GM19467 (cell line): ENCODE results near the gene DNTT.

ENCODE experiments used
- ATAC-seq: cut with Tn5 transposase; IDR thresholded peaks from one replicate; pipeline ENCODE4 v1.9.1; 2021; ENCODE audit warnings: mild to moderate bottlenecking, moderate library complexity; ENCODE audit not compliant: unreplicated experiment

The DNTT gene

GRCh38 chr10:96341219-96342182, 37.3 kb downstream of the DNTT start:
- no peak for ATAC-seq

DNA sequence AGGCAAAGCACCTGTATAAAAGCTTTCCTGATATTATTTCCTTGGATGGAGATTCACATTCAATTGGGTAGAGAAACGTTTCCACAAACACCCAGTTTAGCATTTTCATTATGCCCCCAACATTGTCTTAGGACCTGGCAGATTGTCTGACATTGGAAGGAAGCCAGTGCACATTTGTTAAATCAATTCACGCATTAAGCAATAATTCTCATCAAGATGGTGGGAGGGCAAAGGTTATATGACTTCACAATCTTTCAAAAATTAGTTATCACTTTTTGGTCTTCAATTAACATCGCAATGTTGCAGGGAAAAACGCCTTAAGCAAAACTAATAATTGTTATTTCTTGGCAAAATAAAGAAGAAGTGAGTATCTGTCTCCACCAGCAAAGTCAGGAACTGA, 38.2 kb downstream of the DNTT start:
- ATAC-seq: no peak

DNA sequence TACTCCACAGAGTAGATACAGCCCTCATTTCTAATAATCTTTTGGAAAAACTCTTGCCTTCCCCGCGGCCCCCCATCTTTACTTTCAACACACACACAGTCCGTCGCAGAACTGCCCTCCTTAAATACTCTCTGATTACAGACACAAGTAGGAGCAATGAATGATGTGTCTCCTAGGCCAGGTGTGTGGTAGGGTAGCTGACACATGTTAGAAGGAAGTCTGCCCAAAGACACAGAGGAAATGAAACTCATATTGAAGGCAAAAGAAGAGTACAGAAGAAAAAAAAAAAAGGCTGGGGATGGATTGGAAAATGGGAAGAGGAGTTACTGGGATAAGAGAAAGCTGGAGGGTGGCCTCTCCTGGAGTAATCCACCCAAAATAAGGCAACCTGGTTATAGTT, 39.9 kb downstream of the DNTT start:
- ATAC-seq: no peak

DNA sequence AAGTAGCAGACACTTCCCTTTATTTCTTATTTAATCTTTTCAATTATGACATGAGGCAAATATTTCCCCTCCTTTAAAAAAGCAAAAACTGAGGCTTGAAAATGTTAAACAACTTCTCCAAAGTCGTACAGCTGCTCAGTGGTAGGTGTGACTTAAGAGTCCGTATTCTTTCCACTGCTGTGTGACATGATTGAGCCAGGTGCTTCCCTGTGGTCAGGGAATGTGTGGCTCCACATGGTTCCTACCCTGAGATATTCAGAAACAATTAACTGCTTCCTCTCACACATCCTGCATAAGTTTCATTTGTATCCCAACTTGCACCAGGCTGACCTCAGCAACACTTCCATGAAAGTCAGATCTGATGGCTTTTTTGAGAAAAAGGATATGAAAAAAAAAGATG, 41.0 kb downstream of the DNTT start:
- no peak for ATAC-seq

- no peak for ATAC-seq
These were observed 42.1 kb downstream of the DNTT start for GRCh38 chr10:96346295-96346694.

GRCh38 chr10:96352027-96352426, 47.8 kb downstream of the DNTT start:
- no peak for ATAC-seq

- ATAC-seq: no peak
These were observed 48.3 kb downstream of the DNTT start for GRCh38 chr10:96352582-96352981.

DNA sequence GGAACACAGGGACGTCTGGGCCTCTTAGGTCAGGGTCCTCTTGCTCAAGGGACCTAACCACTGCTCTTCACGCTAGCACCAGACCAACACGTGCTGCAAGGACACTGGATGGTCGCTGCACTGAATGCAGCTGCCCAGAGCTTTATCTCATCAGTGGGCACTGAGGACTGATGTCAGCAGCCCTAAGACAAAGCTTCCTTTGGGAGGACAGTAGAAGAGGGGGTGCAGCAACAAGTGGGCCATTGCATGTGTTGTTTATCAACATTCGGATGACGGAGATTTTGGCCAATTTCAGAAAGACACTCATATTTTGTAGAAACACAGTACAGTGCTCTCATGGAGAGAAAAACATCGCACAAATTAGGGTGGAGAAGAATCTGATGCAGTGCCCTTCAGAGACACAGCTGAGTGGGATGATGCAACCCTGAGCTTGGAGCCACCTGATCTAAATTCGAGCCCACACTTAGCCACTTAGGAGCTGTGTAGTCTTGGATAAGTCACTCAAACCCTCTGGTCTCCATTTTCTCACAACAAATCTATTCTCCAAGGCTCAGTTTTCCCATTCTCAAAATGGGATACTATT, 52.9 kb downstream of the DNTT start:
- no peak for ATAC-seq

DNA sequence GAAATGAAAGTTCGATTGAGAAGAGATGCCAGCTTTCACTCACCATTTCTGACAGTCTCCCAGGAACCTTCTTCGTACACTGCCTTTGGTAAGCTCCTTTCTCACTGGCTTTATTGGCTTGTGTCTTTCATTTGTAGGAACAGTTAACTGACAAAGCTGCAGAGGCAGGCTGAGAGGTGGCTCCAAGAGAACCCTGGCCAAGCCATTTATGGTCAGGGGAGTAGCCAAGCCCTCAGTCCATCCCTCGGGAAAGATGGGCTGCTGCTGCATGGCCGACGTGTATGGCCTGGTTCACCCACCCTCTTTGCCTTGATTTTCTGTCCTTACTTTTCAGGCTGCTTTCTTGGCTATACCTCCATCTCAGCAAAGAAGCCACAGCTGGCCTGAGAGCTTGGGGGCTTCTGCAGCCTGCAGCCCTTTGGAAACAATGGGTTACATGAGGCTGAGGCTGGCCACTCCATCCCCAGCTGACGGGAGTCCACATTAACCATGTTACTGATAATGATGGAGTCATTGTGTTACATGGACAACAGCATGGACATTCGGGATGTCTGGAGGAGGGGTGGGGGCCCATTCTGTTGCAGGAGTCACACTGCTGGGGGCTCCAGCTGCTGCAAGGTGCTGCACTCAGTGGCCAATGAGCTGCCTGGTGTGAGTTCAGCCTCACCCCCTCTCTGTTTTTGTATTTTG, 54.8 kb downstream of the DNTT start, which contains the start of gene OPALIN:
TSS of gene OPALIN (minus strand) at position 152 of the 690 bp plus-strand sequence. CDS start at position 46, 106 bp downstream.
- no peak for ATAC-seq

DNA sequence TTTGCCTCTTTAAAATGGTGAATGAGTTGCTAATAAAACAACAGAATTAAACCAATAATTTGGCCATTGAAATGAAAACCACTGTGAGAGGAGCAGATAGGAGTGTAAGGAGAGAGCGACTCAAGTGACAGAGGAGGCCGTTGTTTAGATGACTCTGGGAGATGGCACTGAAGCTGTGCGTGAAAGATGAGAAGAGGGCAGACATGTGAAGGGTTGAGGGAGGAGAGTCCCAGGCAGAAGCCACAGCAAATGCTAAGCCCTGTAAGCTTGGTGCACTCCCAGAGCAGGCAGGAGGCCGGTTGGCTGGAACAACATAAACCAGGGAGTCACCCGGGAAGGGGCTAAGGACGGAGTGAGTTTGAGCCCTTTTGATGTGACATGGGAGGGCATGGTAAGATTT, 55.4 kb downstream of the DNTT start:
- no peak for ATAC-seq

DNA sequence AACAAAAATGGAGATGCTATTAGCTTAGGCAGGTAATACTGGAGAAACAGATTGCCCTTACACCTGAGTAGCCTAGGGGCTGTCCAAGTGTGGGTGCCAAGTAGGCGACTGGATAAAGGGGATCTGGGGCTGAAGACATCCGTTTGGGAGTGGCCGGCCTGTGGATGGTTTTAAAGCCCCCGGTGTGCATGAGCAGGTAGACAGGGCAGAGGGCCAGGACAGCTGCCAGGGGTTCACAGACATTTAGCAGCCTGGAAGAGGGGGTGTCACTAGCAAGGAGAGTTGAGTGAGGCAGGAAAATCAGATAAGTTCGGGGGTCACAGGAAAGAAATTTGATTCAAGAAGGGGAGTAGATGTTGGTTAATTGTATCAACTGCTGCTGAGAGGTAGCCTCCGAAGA, 56.1 kb downstream of the DNTT start:
- no peak for ATAC-seq

- ATAC-seq: no peak
These were observed 56.5 kb downstream of the DNTT start for GRCh38 chr10:96360766-96361165.

- ATAC-seq: no peak
These were observed 61.3 kb downstream of the DNTT start for GRCh38 chr10:96365571-96365970.

- no peak for ATAC-seq
These were observed 62.3 kb downstream of the DNTT start for GRCh38 chr10:96366508-96366907.

GRCh38 chr10:96367470-96367869, 63.2 kb downstream of the DNTT start:
- no peak for ATAC-seq

DNA sequence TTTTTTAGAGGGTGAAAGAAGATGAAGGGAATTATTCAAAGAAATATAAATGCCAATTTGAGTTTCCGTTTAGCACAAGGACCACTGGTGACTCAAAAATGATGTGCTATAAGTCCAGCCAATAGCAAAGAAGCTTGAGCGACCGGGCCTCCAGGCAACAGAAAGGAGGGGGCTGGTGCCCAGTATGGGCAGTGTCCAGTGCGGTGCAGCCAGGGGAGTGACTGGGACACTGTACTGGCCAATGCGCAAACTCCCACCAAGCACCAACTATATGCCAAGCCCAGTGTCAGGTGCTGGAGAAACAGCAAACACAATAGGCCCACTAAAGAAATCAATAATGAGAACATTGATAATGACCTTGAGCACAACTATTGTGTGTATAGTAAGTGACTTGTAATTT, 64.7 kb downstream of the DNTT start:
- no peak for ATAC-seq

- ATAC-seq: no peak
These were observed 65.8 kb downstream of the DNTT start for GRCh38 chr10:96369890-96370583.

- ATAC-seq: no peak
These were observed 66.4 kb downstream of the DNTT start for GRCh38 chr10:96370584-96371157.

DNA sequence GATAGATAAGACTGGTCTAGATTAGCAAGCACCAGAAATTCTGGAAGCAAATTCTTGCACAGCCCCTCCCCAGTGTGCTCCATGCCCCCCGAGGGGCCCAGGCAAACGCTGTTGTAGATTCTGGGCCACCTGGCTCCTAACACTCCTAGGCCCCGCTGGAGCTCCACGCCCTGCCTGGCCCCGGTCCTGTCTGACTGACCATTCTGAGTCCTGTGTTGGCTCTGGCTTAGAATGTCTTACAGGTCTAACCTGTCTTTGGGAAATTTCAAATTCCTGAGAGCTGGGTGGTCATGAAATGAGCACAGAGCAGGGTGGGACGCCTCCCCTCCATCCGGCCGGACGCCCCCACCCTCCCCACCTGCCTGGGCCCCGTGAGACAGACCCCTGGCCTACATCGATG, 67.1 kb downstream of the DNTT start:
- no peak for ATAC-seq

DNA sequence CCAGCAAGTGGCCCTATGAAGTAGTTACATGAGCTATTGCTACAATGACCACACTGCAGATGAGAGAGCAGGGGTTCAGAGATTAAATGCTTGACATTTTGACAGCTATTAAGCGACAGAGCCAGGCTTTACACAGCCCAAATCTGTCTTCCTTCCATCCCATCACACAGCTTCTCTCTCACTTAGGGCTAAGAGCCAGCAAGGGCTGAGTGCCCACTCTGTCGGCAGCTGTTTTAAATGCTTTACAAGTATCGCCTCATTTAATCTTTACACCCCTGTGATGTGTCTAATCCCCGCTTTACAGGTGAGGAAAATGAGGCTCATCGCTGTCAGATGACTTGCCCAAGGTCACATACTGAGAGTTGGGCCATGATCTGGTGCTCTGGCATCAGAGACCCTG, 69.8 kb downstream of the DNTT start:
- ATAC-seq: no peak

DNA sequence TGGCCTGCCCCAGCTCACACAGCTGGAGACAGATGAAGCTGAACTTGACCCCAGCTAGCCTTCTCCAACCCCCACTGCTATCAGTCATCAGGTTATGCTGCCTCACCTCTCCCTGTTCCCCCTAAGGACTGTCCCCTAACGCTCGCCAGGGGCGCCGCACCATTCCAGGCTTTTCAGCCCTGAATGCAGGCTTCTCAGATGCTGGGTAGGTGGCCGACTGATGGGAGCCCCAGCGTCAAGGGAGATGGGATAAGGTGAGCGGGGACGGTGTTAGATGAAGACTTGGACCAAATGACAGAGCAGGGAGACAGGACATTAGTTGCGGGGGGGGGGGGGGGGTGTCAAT, 70.4 kb downstream of the DNTT start:
- ATAC-seq: no peak
